ENCODE results near the gene PIM3.

The PIM3 gene

GRCh38 chr22:49992921-49993648 lies 32.5 kb downstream of the PIM3 start:
- no peak for FAIRE-seq

- FAIRE-seq = no peak
Measured at GRCh38 chr22:49993649-49994360, 33.2 kb downstream of the PIM3 start.

- FAIRE-seq = no peak
Measured at GRCh38 chr22:49994361-49995040, 33.9 kb downstream of the PIM3 start.

DNA sequence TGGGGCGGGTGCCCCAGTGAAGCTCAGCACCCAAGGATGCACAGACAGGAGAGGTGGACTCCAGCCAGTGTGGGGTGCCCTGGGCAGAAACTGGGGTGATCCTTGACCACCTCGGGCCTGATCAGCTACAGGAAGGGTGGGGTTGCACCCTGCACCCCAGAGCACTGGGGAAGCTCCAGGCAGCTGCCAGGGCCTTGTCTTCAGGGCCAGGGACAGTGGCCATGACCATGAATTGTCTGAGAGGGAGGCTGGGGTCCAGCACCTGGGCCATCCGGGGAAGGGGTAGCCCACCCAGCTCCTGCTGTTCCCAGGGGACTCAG lies 34.4 kb downstream of the PIM3 start:
- no peak for FAIRE-seq

DNA sequence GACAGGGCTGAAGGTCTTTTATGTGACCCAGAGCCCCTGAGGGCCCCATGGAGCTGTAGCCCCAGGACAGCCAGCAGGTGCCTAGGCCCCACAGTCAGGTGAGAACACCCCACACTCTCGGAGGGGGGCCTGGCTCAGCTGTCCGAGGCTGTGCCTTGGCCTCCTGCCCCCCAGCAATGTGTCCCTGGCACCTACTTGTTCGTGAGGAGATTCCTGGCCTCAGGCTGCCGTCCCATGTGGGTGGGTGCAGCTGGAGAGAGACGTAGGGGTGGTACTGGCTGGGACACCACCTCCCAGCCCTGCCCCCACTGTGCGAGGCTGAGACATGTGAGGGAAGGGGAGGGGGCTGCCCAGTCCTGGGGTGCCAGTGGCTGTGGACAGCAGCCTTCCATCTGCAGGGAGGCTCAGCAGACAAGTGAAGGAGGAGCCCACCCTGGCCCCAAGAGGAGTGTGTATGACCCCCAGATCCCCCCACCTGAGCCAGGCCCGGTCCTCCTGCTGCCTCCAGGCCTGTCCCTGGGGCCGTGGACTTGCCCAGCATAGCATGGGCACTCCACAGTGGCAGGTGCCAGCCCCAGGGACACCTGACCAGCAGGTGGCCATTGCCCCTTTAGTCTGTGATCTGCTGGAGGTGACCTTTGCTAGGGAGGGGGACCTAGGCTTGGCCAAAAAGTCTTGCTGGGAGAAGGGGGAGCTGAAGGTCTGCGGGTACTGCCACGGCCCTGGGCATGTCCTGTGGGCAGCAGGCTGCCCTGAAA lies 35.0 kb downstream of the PIM3 start:
- FAIRE-seq = no peak

- no peak for FAIRE-seq
Measured at GRCh38 chr22:49996119-49996517, 35.5 kb downstream of the PIM3 start.

- no peak for FAIRE-seq
Measured at GRCh38 chr22:49996518-49997250, 36.1 kb downstream of the PIM3 start.

DNA sequence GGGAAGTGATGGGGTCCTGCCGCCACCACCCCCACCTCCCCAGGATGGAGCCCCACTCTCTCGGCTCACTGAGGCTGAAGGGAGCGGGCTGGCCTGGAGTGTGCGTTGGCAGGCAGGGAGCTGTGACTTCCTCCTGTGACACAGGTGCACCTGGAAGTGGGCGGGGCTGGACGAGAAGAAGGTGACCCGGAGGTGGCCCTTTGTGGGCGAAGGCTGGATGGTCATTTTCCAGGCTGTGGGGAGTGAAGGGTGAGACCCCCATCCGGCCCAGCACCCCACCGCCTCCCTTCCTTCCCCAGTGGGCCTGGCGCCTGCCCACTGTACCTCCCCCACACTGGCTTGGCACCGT lies 36.7 kb downstream of the PIM3 start:
- no peak for FAIRE-seq

DNA sequence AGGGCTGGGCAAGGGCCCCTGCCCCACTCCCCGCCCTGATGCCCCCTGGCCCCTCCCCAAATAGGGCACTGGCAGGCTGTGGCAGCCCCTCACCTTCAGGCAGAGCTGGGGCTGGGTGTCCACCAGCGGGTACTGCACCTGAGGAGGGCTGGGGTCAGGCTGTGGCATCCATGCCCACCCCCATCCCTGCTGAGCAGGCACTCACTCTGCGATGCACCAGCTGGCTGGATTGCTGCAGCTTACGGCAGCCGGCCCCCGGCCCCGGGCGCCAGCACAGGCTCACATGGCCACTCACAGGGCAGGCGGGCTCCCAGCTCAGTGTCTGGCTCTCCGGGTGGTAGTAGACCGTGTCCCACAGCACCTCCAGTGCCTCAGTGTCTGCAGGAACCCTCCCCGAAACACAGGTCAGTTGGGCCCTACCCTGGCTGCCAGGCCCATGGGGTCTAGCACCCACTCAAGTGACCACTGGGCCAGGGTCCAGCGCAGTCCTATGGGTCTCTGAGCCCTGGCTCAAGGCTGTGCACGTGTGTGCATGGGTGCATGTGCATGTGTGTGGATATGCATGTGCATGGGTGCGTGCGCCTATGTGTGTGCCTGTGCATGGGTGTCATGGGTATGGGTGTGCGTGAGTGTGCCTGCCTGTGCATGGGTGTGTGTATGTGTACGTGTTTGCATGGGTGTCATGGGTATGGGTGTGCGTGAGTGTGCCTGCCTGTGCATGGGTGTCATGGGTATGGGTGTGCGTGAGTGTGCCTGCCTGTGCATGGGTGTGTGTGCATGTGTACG lies 37.6 kb downstream of the PIM3 start:
- no peak for FAIRE-seq

DNA sequence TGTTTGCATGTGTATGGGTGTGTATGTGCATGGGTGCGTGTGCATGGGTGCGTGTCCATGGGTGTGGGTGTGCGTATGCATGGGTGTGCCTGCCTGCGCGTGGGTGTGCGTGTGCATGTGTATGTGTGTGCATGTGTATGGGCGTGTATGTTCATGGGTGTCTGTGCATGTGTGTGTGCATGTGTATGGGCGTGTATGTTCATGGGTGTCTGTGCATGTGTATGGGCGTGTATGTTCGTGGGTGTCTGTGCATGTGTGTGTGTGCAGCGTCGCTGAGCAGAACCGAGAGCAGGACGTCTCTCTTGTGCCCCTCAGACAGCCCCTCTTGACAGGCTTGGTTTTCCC lies 38.1 kb downstream of the PIM3 start:
- no peak for FAIRE-seq

GRCh38 chr22:49999063-49999945 lies 38.7 kb downstream of the PIM3 start:
- FAIRE-seq = no peak

DNA sequence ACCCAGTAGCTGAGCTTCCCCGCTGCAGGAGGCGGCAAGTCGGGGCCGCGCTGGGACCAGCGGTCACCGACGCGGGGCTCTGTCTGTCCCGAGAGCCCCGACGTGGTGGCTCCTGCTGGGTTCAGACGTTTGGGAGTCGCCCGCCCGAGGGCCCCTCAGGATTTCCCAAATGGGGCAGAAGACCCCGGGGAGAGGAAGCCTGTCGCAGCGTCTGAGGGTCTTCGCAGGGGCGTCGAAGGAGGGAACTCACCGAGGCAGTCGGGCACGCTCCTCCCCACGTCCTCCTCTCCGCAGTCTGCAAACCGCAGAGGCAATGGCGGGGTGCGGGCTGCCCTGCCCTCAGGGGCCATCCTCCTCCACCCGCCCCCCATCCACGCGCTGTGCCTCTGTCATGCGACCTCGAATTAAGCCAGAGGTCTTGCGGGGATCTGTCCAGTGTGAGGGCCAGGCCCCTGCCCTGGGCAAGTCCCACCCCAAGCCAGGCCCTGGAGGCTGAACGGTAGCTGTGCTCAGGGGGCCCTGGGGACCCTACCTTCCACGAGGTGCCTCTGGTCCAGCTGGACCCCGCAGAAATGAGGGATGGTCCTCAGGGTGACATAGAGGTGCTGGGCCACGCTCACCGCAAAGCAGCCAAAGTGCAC lies 39.5 kb downstream of the PIM3 start:
- no peak for FAIRE-seq

DNA sequence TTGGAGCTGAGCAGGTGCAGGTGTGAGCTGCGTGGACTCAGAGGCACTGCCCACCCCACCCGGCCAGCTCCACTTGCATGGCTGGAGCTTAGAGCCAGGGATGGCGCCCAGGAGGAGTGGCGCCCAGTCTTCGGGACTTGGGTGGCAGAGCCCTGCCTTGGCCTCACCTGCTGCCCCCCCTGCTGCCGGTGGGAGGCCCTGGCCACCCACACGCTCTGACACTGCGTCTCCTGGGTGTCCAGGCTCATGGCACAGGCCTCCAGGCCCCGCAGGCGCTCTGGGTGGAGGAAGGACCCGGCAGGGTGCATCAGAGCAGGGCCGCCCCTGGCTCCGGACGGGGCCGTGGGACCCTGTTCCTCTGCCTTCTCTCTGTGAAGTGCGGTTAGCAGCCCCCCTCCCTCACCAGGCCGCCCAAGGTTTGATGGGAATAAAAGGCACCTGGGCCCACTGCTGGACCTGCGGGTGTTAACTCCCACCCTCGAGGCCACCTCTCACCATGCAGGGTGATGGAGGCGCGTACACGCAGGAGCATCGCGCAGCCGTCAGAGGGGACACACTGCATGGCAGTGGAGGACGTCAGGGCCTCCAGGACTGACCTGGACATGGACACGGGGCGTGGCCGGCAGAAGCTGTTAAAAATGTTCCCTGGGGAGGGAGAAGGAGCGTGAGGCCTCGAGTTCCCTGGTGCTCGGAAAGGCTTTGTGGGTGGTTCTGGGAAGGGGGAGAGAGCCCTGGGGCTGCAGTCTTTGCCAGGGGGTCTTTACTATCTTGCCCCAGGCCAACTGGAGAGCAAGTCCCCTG lies 40.2 kb downstream of the PIM3 start:
- FAIRE-seq = no peak

DNA sequence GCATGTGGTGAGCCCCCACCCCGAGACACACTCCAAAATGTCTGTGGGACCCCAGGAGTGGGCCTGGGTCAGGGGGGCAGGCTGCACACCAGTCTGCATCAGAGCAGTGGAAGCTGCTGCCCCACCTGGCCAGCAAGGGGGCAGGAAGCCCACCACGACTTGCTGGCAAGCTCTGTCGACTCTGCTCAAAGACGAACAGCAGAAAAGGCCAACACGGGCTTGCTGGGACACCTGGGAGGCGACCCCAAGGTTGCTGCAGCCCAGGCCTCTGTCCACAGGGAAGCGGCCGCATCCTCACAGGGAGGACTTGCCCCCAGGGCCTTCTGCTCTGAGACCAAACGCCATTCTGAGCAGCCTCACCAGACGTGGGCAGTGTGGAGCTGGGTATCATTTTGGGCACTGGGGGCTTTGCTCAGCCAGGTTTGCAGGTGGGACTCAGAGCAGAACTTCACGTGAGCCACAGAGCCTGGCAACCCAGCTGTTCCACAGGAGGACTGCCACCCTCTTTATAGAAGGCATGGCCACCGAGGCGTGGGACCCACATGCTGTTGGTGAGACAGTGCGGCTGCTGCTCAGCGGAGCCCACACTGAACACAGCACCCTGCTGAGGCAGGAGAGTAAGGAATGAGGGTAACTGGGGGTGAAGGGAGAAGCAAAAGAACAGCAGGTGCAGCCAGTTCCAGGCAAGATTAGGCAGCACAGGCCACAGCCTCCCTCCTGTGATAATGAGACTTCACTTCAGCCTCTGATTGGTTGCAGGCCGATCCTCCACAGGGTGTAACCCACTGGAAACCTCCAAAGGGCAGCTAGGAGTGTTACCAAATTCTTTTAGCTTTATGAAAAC lies 41.0 kb downstream of the PIM3 start:
- no peak for FAIRE-seq

DNA sequence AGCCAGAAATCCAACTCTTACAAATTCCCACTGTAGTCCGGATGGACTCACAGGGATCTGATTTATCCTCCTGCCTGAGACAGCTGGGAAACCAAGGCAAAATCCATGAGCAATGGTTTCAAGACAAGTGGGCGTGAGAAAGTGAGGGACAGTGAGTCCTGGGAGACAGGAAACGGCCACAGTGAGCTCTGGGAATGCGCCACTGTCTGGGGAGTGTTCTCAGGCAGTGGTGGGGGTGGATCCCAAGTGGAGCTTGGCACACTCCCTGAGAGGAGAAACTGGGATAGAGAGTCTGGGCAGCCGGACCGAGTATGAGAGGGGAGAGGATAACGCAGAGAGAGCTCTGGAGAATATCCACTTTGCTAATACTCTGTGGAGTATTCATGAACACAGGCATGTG lies 42.2 kb downstream of the PIM3 start:
- FAIRE-seq = no peak

- FAIRE-seq = no peak
Measured at GRCh38 chr22:50004918-50005317, 44.3 kb downstream of the PIM3 start.

- FAIRE-seq = no peak
Measured at GRCh38 chr22:50007057-50007511, 46.5 kb downstream of the PIM3 start.

All from endometrium (tissue), 2 donors.